K562 (cell line): Measurements from ENCODE around the gene BRWD1. TPM values are rescaled to one million over a fixed set of nuclear protein-coding genes. Genes with fewer than 3 reads are reported as not detected.

ENCODE experiments used
- BCOR ChIP-seq: fragments of 450-650 bp; IDR thresholded peaks from 2 replicates; pipeline ENCODE4 v1.6.1; 2016
- BMI1 ChIP-seq: fragments of 150-350 bp; IDR thresholded peaks from 2 replicates; pipeline ENCODE4 v1.6.1; 2014; ENCODE audit warnings: low read length
- NCOA2 ChIP-seq, 2 experiments: fragments of 450-650 bp; IDR thresholded peaks; 2 replicates each; pipeline ENCODE4 v1.6.1; 2018; ENCODE audit warnings: mild to moderate bottlenecking in 2 of 2, moderate library complexity in 1 of 2; ENCODE audit not compliant: partially characterized antibody in 2 of 2
- PYGO2 ChIP-seq: fragments of 450-650 bp; IDR thresholded peaks from 2 replicates; pipeline ENCODE4 v1.6.1; 2016; ENCODE audit warnings: mild to moderate bottlenecking, missing genetic modification characterization, moderate library complexity, missing compliant biosample characterization
- TGIF2 ChIP-seq: sonication (generic); formaldehyde crosslinking; IDR thresholded peaks from 2 replicates; pipeline ENCODE4 v1.8.1; 2022; ENCODE audit warnings: mild to moderate bottlenecking, missing genetic modification reagents, moderate library complexity
- TRIM28 ChIP-seq: fragments of 450-650 bp; IDR thresholded peaks from 2 replicates; pipeline ENCODE4 v1.6.1; 2017
- ZC3H8 ChIP-seq: fragments of 450-650 bp; IDR thresholded peaks from 2 replicates; pipeline ENCODE4 v1.6.1; 2017
- ZNF174 ChIP-seq: fragments of 250-450 bp; sonication (Bioruptor Pico); IDR thresholded peaks from 2 replicates; pipeline ENCODE4 v1.4.0; 2020; ENCODE audit warnings: mild to moderate bottlenecking
- ZNF644 ChIP-seq: fragments of 200-800 bp; sonication (Bioruptor generic); IDR thresholded peaks from 2 replicates; pipeline ENCODE4 v1.6.1; 2016; ENCODE audit warnings: low read depth, missing genetic modification characterization, missing compliant biosample characterization
- polyA plus RNA-seq, 8 experiments: library from polyadenylated mRNA; depleted of rRNA in 4 of 8; stranded (reverse) in 5 of 8; unstranded in 3 of 8; fragments of >200 nt; fragmentation: Nextera tagmentation in 2 of 8; fragmentation: Illumina TruSeq in 1 of 8; extraction: Ambion mirVana in 2 of 8; extraction: Trizol in 1 of 8; gene quantifications; 2 replicates each; pipeline versions ENCODE4 v1.2.1 to v1.2.3, GENCODE V29; 2011 to 2014; ENCODE audit warnings: inconsistent platforms in 1 of 8, missing spikeins in 1 of 8
- total RNA-seq, 7 experiments: library from RNA; depleted of rRNA in 6 of 7; stranded (reverse); fragments of >200 nt in 6 of 7; fragmentation: Illumina TruSeq in 2 of 7; extraction: Trizol in 2 of 7; gene quantifications; 2 replicates each; pipeline versions ENCODE4 v1.2.1 to v1.2.3, GENCODE V29; 2011 to 2021; ENCODE audit warnings: low replicate concordance in 1 of 7
- TF ChIP-seq, protein P1 (sequence below): fragments of 200-800 bp; sonication (Bioruptor generic); IDR thresholded peaks from 2 replicates; pipeline ENCODE4 v1.6.1; 2017; ENCODE audit warnings: missing genetic modification characterization, missing compliant biosample characterization
- TF ChIP-seq, protein P2 (sequence below): sonication (generic); formaldehyde crosslinking; IDR thresholded peaks from 2 replicates; pipeline ENCODE4 v1.8.0; 2023; ENCODE audit warnings: missing genetic modification reagents, mild to moderate bottlenecking, borderline replicate concordance
- TF ChIP-seq, protein P3 (sequence below), 2 experiments: IDR thresholded peaks; 2 replicates each; pipeline ENCODE4 v1.6.1; 2011; ENCODE audit warnings: borderline replicate concordance in 1 of 2, control low read depth in 1 of 2, low read depth in 1 of 2, low read length in 1 of 2, mild to moderate bottlenecking in 1 of 2, mixed read lengths in 1 of 2, moderate library complexity in 1 of 2; ENCODE audit not compliant: insufficient read depth in 1 of 2, insufficient read length in 1 of 2, poor library complexity in 1 of 2, severe bottlenecking in 1 of 2; ENCODE audit errors: extremely low read depth in 1 of 2
- TF ChIP-seq, protein P4 (sequence below): fragments of 250-450 bp; sonication (Bioruptor Pico); IDR thresholded peaks from 2 replicates; pipeline ENCODE4 v1.8.0; 2021; ENCODE audit warnings: mild to moderate bottlenecking, moderate library complexity
- TF ChIP-seq, protein P5 (sequence below): fragments of 450-650 bp; IDR thresholded peaks from 2 replicates; pipeline ENCODE4 v1.6.1; 2016; ENCODE audit warnings: borderline replicate concordance

The BRWD1 gene
- total and polyA plus RNA-seq, 9 of the 15 experiments (the other 6 are each of a cell fraction or from before 2014, with no cell fraction given) = 10.1 to 60.2 (median 34.1) TPM

DNA sequence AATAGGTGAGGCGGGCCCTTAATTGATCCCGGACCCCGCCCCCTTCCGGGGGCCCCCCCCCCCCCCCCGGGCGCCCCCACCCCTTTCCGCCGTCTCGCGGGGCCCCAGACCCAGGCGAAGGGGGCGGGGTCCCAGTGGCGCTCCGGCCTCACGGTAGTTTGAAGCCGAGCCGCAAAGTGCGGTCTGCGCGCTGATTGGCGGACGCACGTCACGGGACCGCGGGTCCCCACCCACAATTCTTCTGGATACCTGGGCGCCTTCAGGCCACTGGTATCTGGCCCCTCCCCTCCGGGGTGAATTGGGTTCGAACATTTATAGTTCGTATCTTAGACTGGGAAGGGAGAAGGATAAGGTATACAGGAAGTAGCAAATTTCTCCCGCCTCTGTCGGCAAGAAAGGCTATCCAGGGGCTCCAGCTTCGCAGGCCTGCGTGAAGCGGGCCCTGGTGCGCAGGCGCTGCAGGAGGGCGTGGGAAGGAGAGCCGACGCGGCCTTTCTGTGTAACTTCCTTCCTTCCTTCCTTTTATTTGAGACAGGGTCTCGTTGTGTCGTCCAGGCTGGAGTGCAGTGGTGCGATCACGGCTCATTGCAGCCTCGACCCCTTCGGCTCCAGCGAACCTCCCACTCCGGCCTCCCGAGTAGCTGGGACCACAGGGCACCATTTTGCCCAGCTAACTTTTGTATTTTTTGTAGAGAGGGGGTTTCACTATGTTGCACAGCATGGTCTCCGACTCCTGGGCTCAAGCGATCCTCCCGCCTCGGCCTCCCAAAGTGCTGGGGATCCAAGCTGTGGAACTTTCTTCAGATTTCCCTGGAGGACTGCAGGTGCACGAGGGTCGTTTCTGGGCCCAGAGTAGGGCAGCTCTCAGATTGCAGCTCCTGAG, 36.0 kb upstream of the BRWD1 start (continued):
- TF ChIP-seq, protein P1, sequence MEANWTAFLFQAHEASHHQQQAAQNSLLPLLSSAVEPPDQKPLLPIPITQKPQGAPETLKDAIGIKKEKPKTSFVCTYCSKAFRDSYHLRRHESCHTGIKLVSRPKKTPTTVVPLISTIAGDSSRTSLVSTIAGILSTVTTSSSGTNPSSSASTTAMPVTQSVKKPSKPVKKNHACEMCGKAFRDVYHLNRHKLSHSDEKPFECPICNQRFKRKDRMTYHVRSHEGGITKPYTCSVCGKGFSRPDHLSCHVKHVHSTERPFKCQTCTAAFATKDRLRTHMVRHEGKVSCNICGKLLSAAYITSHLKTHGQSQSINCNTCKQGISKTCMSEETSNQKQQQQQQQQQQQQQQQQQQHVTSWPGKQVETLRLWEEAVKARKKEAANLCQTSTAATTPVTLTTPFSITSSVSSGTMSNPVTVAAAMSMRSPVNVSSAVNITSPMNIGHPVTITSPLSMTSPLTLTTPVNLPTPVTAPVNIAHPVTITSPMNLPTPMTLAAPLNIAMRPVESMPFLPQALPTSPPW (CRISPR knock-in tag) = peak; percentile 99
- TF ChIP-seq, protein P2, sequence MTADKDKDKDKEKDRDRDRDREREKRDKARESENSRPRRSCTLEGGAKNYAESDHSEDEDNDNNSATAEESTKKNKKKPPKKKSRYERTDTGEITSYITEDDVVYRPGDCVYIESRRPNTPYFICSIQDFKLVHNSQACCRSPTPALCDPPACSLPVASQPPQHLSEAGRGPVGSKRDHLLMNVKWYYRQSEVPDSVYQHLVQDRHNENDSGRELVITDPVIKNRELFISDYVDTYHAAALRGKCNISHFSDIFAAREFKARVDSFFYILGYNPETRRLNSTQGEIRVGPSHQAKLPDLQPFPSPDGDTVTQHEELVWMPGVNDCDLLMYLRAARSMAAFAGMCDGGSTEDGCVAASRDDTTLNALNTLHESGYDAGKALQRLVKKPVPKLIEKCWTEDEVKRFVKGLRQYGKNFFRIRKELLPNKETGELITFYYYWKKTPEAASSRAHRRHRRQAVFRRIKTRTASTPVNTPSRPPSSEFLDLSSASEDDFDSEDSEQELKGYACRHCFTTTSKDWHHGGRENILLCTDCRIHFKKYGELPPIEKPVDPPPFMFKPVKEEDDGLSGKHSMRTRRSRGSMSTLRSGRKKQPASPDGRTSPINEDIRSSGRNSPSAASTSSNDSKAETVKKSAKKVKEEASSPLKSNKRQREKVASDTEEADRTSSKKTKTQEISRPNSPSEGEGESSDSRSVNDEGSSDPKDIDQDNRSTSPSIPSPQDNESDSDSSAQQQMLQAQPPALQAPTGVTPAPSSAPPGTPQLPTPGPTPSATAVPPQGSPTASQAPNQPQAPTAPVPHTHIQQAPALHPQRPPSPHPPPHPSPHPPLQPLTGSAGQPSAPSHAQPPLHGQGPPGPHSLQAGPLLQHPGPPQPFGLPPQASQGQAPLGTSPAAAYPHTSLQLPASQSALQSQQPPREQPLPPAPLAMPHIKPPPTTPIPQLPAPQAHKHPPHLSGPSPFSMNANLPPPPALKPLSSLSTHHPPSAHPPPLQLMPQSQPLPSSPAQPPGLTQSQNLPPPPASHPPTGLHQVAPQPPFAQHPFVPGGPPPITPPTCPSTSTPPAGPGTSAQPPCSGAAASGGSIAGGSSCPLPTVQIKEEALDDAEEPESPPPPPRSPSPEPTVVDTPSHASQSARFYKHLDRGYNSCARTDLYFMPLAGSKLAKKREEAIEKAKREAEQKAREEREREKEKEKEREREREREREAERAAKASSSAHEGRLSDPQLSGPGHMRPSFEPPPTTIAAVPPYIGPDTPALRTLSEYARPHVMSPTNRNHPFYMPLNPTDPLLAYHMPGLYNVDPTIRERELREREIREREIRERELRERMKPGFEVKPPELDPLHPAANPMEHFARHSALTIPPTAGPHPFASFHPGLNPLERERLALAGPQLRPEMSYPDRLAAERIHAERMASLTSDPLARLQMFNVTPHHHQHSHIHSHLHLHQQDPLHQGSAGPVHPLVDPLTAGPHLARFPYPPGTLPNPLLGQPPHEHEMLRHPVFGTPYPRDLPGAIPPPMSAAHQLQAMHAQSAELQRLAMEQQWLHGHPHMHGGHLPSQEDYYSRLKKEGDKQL (CRISPR knock-in tag) = no peak
- TF ChIP-seq ZNF174 (no peak), PYGO2 (tag) (no peak), NCOA2 (IDR thresholded peaks at IDR 0.05; ENCODE audit: partially characterized antibody in 2 of 2) (no peak), BCOR (peak; percentile 89), ZC3H8 (no peak), ZNF644 (no peak), BMI1 (no peak), TRIM28 (peak; percentile 20; the same call in 1 of the 2 replicates), TGIF2 (no peak)
- TF ChIP-seq, protein P3, sequence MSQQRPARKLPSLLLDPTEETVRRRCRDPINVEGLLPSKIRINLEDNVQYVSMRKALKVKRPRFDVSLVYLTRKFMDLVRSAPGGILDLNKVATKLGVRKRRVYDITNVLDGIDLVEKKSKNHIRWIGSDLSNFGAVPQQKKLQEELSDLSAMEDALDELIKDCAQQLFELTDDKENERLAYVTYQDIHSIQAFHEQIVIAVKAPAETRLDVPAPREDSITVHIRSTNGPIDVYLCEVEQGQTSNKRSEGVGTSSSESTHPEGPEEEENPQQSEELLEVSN (IDR thresholded peaks at IDR 0.05; ENCODE audit: borderline replicate concordance in 1 of 2, extremely low read depth in 1 of 2, insufficient read depth in 1 of 2, insufficient read length in 1 of 2, low read depth in 1 of 2, low read length in 1 of 2, poor library complexity in 1 of 2, severe bottlenecking in 1 of 2) = peak; percentile 81 to 85
- TF ChIP-seq, protein P4, sequence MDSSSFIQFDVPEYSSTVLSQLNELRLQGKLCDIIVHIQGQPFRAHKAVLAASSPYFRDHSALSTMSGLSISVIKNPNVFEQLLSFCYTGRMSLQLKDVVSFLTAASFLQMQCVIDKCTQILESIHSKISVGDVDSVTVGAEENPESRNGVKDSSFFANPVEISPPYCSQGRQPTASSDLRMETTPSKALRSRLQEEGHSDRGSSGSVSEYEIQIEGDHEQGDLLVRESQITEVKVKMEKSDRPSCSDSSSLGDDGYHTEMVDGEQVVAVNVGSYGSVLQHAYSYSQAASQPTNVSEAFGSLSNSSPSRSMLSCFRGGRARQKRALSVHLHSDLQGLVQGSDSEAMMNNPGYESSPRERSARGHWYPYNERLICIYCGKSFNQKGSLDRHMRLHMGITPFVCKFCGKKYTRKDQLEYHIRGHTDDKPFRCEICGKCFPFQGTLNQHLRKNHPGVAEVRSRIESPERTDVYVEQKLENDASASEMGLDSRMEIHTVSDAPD = no peak
- TF ChIP-seq, protein P5, sequence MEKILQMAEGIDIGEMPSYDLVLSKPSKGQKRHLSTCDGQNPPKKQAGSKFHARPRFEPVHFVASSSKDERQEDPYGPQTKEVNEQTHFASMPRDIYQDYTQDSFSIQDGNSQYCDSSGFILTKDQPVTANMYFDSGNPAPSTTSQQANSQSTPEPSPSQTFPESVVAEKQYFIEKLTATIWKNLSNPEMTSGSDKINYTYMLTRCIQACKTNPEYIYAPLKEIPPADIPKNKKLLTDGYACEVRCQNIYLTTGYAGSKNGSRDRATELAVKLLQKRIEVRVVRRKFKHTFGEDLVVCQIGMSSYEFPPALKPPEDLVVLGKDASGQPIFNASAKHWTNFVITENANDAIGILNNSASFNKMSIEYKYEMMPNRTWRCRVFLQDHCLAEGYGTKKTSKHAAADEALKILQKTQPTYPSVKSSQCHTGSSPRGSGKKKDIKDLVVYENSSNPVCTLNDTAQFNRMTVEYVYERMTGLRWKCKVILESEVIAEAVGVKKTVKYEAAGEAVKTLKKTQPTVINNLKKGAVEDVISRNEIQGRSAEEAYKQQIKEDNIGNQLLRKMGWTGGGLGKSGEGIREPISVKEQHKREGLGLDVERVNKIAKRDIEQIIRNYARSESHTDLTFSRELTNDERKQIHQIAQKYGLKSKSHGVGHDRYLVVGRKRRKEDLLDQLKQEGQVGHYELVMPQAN = peak; percentile 86
